GM21529 (cell line): ENCODE measurements around the gene PRODH2.
"Not testable (repeated sequence)": the region's sequence is repeated elsewhere in the genome, so short reads cannot be mapped to it uniquely, and the experiment has no call there.

Experiments
- ATAC-seq: cut with Tn5 transposase; IDR thresholded peaks from one replicate; pipeline ENCODE4 v1.9.1; 2021; ENCODE audit not compliant: unreplicated experiment

The PRODH2 gene

GRCh38 chr19:35782589-35782988, 30.1 kb downstream of the PRODH2 start:
- no peak for ATAC-seq

GRCh38 chr19:35781650-35782049, 31.0 kb downstream of the PRODH2 start:
- no peak for ATAC-seq

- no peak for ATAC-seq
Observed at GRCh38 chr19:35780717-35781116, 31.9 kb downstream of the PRODH2 start.

GRCh38 chr19:35780058-35780457, 32.6 kb downstream of the PRODH2 start:
- ATAC-seq: no peak

GRCh38 chr19:35779033-35779432, 33.6 kb downstream of the PRODH2 start:
- ATAC-seq: no peak

GRCh38 chr19:35777961-35778360, 34.7 kb downstream of the PRODH2 start:
- no peak for ATAC-seq

- no peak for ATAC-seq
Observed at GRCh38 chr19:35777086-35777841, 35.4 kb downstream of the PRODH2 start.

GRCh38 chr19:35776102-35776788, 36.4 kb downstream of the PRODH2 start:
- ATAC-seq: no peak

GRCh38 chr19:35775298-35776101, 37.1 kb downstream of the PRODH2 start, which contains the start of gene ARHGAP33:
Gene ARHGAP33, plus strand, starts transcription at chr19:35775564. Its CDS starts 95 bp downstream, at chr19:35775659.
- peak; percentile 90 for ATAC-seq

- ATAC-seq: no peak
Observed at GRCh38 chr19:35775046-35775297, 37.7 kb downstream of the PRODH2 start.

GRCh38 chr19:35774274-35775045, 38.2 kb downstream of the PRODH2 start:
- no peak for ATAC-seq

GRCh38 chr19:35773020-35773806, 39.4 kb downstream of the PRODH2 start:
- ATAC-seq: no peak

GRCh38 chr19:35772362-35772761, 40.3 kb downstream of the PRODH2 start:
- not testable (repeated sequence) for ATAC-seq

- no peak for ATAC-seq
Observed at GRCh38 chr19:35768082-35768421, 44.6 kb downstream of the PRODH2 start.

- no peak for ATAC-seq
Observed at GRCh38 chr19:35767288-35768081, 45.2 kb downstream of the PRODH2 start.

GRCh38 chr19:35766571-35767104, 46.0 kb downstream of the PRODH2 start:
- no peak for ATAC-seq

- no peak for ATAC-seq
Observed at GRCh38 chr19:35764432-35765315, 48.0 kb downstream of the PRODH2 start.

GRCh38 chr19:35760711-35761349, 51.8 kb downstream of the PRODH2 start:
- no peak for ATAC-seq
